NCI-H524 treated with DMSO at 0.1 percent for 48 hours (cell line): ENCODE measurements around the gene VPS36.
"Not testable (repeated sequence)": the region's sequence is repeated elsewhere in the genome, so short reads cannot be mapped to it uniquely, and the experiment has no call there.

Experiments used
- DNase-seq: peaks from one replicate; lab custom pipeline; 2025; lab: John Stamatoyannopoulos, UW

The VPS36 gene, protein sequence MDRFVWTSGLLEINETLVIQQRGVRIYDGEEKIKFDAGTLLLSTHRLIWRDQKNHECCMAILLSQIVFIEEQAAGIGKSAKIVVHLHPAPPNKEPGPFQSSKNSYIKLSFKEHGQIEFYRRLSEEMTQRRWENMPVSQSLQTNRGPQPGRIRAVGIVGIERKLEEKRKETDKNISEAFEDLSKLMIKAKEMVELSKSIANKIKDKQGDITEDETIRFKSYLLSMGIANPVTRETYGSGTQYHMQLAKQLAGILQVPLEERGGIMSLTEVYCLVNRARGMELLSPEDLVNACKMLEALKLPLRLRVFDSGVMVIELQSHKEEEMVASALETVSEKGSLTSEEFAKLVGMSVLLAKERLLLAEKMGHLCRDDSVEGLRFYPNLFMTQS

DNA sequence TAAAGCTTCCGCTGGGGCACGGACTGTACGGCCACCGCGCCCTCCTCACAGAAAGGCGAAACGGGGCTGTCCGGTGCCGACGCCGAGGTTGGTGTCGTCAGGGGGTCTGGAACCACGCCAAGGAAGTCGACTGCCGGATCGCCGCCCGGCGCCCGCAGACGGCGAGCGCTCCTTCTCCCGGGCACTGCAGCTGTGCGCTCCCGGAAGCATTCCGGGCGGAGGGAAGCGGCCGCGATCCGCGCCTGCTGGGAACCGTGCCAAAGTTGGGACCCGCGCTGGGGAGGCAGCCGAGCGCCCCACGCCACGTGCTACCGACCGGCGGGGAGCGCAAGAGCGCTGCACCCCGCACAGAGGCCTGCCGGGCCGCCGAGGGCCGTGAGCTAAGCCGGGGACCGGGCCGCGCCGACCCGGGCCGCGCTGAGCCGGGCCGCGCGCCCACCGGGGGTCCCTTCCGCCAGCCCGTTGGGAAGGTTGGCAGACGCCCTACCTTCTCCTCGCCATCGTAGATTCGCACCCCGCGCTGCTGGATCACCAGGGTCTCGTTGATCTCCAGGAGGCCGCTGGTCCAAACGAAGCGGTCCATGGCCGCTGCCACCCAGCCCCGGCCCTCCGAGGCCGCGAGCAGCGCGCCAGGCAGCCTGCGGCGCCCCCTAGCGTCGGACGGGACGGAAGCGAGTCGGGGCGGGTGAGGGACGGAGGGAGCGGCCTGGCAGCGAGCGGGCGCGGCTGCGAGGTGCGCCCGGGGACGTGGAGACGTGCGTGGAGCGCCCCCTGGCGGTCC is at the start of gene VPS36:
Gene VPS36, minus strand, starts transcription at position 623 of the 781 bp plus-strand sequence. Its CDS starts 40 bp downstream, at position 583.
- peak; percentile 69 for DNase-seq

DNA sequence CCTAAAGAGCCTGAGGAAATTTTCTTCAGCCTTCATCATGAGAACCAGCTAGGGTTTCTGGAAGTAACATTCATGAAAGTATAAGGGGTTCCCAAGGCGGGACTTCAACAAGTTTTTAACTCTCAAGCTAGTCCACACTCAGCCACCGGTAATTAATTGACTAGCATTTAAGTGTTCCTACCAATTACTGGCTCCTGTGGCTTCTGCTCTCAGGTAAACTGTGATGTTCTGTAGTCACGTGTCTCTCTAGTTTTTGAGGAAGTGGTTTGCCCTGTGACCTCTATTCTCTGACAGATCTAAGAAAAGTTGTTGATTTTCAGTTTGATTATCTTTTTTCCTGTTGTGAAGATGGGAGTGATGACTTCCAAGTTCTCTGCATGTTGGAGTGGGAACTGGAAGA is 47.5 kb upstream of the VPS36 start:
- not testable (repeated sequence) for DNase-seq

DNA sequence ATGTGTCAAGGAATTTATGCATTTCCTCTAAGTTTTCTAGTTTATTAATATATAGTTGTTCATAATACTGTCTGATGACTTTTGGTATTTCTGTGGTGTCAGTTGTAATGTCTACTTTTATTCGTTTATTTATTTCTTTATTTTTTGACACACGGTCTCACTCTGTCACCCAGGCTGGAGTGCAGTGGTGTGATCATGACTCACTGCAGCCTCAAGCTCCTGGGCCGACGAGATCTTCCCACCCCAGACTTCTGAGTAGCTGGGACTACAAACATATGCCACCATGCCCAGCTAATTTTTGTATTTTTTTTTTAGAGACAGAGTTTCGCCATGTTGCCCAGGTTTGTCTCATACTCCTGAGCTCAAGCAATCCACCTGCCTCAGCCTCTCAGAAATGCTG is 43.8 kb upstream of the VPS36 start:
- not testable (repeated sequence) for DNase-seq

DNA sequence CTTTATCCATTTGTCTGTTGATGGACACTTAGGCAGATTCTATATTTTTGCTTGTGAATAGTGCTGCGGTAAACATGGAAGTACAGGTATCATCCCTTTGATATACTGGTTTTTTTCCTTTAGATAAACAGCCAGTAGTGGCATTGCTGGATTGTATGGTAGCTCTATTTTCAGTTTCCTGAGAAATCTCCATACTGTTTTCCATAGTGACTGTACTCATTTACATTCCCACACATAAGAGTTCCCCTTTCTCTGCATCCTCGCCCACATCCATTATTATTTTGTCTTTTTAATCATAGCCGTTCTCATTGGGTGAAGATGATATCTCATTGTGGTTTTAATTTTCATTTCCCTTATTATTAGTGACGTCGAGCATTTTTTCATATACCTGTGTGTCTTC is 40.6 kb upstream of the VPS36 start:
- not testable (repeated sequence) for DNase-seq

DNA sequence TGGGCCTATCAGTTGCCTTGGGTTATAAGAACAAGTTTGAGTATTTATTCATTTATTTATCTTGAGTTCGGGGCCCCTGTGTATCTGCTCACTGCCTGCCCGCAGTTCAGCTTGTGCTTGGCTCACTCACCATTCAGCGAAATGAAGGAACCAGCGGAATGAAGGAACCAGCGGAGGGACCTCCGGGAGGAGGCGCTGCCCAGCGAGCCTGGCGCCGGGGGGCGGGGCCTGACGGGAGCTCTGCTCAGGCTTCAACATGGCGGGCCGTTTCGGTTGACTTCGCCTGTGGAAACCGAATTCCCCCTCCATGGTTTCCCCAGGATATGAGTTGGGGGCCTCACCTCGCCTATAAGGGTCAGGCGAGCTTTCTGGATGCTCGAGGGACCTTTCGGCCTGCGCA is 38.3 kb upstream of the VPS36 start:
- DNase-seq = not testable (repeated sequence)

DNA sequence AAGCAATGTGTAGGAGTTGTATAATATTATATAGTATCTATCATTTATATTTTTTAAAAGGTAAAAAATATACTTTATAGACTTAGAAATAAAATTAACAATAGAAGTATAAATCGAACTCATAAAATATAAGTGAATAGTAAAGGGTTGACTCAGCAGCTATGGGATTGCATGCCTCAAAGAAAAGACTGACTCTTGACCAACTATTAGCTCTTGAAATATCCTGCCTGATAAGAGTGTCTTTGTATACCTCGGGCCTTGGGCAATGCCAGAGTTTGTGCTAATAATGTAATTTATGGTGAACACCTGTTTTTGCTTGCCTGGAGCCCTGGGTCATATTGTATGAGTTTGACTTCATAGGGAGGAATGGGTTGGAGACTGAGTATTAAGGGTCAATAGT is 36.6 kb upstream of the VPS36 start:
- not testable (repeated sequence) for DNase-seq

DNA sequence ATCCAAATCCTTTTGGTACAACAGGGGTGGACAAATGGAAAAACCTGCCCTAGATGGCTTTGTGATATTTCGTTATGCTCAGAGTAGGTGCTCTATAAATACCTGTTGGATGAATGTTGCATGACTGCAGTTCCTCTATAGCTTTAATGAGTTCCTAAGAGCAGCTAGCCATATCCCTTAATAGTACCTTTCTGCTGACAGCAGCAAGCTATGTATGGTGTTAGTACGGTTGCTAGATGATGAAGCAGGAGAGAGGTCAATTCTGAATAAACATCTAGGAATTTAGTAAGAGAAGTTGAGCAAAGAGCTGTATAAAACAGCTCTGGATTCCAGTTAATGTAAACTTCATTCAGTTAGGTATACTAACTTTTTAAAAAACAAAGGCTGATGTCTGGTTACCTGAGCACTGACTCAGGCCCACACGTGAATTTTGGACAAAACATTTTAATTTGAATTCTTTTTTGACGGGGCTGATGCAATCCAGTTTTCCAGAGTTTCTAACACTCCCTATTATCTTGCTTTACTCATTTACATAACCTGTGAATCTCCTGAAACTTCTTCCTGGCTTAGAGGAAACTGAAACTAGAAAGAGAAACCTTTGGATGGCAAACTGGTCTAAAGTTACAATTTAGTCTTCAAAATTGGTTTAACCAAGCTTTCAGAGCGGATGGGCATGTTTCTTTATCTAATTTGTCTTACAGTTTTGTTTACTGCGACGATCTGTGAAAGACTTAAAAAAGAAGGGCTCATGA is 30.4 kb upstream of the VPS36 start:
- DNase-seq = not testable (repeated sequence)

DNA sequence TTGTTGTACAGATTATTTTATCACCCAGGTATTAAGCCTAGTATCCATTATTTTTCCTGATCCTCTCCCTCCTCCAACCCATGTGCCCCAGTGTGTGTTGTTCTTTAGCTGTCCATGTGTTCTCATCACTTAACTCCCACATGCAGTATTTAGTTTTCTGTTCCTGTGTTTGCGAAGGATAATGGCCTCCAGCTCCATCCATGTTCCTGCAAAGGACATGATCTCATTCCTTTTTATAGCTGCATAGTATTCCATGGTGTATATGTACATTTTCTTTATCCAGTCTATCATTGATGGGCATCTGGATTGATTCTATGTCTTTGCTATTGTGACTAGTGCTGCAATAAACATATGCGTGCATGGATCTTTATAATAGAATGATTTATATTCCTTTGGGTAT is 18.1 kb upstream of the VPS36 start:
- not testable (repeated sequence) for DNase-seq

DNA sequence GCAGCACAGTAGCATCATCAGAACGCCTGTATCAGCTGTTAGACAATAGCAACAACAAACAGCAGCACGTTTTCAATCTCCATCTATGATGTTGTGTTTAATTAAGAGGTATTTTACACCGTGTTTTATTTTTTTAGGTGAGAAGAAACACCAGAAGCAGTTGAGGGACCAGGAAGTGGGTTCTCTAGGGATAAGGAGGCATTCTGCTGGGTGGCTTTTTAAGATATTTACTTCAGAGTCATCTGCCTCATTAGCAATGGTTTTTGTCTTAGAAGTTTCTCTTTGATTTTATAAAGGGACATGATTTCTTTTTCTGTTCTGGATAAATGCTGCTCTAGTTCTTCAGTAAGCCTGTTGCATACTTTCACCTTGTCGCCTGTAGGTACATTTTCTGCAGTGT is 13.1 kb upstream of the VPS36 start:
- no peak for DNase-seq

DNA sequence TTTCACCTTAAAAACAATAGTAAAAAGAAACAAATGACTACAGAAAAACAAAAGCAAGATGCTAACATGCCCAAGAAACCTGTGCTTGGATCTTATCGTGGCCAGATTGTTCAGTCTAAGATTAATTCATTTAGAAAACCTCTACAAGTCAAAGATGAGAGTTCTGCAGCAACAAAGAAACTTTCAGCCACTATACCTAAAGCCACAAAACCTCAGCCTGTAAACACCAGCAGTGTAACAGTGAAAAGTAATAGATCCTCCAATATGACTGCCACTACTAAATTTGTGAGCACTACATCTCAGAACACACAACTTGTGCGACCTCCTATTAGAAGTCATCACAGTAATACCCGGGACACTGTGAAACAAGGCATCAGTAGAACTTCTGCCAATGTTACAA is 10.8 kb upstream of the VPS36 start:
- DNase-seq = no peak

DNA sequence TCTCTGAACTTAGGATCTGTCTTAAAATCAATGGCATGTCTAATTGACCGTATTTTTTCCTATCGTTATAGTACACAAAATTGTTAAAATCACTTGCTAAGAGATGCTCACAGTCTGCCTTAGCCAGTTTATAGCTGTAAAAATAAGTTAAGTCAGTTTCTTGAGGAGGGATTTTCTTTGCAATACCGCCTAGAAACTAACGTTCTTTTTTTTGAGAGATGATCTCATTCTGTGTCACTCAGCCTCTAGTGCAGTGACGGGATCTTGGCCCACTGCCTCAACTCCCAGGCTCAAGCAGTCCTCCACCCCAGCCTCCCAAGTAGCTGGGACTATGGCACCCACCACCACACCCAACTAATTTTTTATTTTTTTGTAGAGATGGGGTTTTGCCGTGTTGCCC is 9.2 kb upstream of the VPS36 start:
- no peak for DNase-seq

DNA sequence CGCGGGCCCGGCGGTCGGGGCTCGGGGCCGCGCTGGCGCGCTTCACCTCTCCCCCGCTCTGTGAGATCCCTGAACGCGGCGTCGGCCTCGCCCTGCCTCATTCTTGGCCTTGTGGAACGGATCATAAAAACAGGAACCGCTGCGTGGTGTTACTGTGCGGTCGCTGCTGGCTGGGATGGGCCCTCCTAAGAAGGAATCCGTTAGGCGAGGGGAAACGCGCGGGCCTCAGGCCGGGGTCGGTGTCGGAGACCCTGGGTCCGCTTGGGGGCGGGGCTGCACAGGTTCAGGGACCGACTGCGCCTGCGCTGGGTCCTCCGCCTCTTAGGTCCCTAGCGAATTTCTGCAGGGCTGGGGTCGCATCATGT is 5.2 kb upstream of the VPS36 start:
- DNase-seq = peak; percentile 18

DNA sequence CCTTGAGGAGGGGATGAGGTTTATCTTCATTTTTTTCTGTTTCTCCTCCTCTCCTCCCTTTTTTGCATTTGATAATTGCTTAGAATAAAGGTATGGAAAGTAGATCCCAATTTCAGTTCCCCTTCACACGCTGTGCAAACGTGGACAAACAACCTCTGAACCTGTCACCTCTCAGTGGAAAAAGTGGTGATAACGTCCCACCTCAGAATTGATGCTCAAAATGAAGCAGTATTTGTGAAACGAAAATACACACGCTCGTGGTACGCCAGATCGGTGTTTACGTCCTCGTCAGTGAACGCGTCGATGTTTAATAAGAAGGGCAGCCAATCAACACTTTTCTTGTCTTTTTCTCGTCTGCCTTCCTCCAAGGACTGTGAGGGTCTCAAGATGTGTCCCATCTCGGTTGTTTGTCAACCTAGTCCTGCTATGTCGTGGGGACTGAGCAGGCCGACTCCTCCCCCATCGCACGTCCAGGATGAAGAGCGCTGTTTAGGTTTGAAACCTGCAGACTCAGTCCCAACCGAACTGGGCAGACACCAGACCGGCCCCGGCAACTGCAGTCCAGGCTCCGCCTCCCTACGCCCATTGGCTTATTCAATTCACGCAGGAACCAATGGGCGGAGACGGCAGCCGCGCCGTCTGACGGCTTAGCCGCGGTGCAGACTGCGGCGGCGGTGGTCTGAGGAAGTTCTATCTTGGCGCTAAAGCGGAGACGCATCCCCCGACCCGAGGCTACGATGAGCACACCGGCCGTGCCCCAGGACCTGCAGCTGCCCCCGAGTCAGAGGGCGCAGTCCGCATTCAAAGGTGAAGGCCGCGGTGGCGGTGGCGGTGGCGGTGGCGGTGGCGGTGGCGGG is 4.6 kb upstream of the VPS36 start, which contains the start of gene CKAP2:
Gene CKAP2, plus strand, starts transcription at position 659 of the 857 bp plus-strand sequence. Its CDS starts 79 bp downstream, at position 738.
- peak; percentile 64 for DNase-seq

DNA sequence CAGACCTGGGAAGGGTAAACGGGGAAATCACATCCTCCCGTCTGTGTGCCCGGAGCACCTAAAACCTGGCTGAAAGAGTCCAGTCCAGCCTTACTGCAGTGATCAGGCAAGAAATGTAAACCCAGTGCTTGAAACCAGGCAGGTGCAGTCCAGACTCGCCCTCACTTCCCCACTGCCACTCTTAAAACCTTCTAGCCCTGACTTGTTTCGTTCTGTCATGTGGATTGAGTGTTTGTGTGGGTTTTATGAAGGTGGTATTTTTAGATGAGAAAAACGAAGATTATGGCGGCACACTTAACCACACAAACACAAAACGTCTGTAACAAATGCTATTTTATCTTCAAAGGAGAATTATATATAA is 4.0 kb upstream of the VPS36 start:
- DNase-seq = no peak

DNA sequence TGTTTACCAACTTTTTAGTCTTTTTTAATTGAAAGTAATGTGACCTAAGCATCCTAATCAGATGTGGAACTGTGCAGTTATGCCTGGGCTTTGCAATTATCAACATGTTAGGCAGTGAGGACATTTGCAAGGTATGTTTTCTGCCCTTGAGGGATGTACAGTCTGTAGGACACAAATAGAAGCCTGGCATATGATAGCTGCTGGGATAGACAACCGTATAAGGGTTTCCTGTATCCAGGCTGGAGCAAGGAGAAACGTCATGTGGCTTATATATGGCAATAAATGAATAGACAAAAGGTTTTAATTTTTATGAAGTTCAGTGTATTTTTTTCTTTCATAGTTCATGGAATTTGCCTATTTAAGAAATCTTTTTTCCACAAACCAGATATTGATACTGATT is 2.0 kb upstream of the VPS36 start:
- no peak for DNase-seq

DNA sequence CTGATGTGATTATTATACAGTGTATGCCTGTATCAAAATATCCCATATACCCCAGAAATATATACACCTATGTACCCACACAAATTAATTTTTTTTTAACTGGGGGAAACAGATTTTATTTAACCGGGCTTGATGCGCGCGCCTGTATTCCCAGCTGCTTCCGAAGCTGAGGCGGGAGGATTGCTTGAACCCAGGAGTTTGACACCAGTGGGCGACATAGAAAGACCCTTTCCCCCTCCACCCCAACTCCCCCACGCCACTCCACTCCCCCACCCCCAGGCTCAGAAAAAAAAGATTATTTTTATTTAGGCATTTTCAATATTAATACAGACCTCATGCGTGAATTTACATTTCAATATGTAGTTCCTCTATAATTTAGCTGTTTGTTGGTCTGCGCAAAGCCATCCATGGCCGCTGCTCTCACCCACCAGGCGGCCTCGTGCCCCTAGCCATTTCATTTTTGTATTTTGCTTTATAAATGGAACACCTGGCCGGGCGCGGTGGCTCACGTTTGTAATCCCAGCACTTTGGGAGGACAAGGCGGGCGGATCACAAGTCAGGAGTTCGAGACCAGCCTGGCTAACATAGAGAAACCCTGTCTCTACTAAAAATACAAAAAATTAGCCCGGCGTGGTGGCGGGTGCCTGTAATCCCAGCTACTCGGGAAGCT is 836 bp upstream of the VPS36 start:
- no peak for DNase-seq

DNA sequence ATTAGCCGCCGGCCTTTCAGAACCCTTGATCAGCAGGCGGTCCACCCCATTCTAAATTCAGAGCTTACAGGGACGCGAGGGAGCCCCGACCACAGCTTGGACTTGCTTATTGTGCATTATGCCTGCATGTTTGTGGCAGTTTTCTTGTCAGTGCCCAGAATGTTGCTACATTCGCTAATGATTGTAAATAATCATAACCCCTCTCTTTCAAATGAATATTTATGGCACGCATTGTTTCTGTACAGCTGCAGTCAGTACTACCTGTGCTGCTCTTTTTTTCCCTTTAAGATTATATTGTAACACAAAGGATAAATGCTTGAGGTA is 321 bp upstream of the VPS36 start:
- no peak for DNase-seq

DNA sequence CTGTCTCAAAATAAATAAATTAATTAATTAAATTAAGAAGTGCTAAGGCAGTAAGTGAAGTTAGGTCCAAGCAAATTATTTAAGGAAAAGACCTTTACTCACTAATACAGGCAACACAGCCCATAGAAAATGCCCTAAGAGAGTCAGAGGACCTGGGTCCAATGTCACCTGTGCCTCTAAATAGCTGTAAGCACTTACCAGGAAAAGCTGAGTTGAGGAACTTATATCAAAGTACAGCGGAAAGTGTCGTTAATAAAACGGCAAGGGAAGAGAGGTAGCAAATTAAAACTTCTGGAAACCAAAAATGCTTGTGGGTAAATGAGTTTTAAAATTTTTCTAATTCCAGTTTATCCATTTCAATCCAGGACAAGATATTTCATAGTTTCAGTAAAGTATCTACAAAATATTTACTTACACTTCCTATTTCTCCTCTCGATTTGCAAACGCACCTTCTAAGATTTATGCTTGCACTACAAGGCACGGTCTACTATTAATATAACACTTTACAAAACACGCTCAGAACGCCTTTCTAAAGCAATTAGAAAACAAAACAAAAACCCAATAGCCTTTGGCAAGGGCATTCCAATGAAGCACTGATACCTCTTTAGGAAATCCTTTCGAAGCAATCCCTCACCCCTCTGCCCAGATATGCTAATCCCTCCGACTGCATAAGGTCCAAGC is 963 bp downstream of the VPS36 start:
- no peak for DNase-seq

DNA sequence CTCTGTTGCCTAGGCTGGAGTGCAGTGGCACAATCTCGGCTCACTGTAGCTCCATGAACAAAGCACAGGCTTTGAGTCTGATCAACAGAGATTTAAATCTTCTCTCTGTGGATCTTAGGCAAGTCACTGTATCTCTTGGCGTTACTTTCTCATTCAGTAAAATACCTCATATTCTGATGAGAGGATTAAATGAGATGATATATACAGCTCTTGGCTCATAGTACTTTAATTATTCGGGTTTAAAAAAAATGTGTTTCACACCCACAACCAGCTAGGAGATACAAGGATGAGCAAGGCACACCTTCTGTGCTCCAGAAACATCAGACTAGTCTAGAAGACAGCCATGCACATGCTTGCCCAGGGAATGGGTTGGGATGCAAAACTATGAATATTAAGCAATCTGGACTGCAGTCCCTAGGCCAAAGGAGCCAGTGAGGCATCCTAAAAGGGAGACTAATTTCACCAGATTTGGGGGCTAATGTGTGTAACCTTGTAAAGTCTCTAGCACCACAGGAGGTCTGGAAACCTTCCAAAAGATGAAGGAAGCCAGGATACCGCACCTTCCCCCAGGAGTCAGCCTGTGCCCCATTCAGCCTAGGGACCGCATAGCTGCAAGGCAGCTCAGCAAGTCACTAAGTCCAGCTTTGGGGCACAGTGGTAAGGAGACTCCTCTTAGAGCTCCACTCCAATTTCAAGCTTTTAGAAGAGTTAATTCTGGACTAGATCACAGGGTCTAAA is 2.5 kb downstream of the VPS36 start:
- no peak for DNase-seq

DNA sequence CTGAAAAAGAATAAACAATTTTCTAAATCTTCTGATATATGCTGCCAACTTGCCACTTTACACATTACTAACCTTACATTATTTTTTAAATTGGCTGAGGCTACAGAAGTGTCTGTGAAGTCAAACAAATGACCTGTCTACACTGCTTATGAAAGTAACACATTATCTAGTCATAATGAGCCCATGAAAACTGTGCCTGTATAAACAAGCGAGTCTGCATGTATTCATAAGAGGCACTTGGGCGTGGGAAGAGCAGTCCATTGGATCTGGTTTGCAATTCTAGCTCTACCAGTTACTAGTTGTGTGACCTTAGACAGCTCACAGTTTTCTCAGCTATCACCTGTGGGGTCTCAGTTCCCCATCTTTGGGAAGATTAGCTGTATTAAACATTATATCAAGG is 3.1 kb downstream of the VPS36 start:
- DNase-seq = no peak
